Endometrial microvascular endothelial cells (primary cell): ENCODE data around the gene ZNF215. TPM values are rescaled to one million over a fixed set of nuclear protein-coding genes. Genes with fewer than 3 reads are reported as not detected.
"Not testable (repeated sequence)": the region's sequence is repeated elsewhere in the genome, so short reads cannot be mapped to it uniquely, and the experiment has no call there.

Source experiments
- in situ Hi-C: cut with HindIII; loops from 2 replicates; pipeline ENCODE4 v1.10.0; 2017; ENCODE audit warnings: low sequenced_read_pairs, low pct_unique_long_range_greater_than_20kb; ENCODE audit errors: inconsistent ontology term
- total RNA-seq: library from RNA; depleted of rRNA; stranded (reverse); fragments of >200 nt; gene quantifications from one replicate; pipeline ENCODE4 v1.2.3, GENCODE V29; 2015; ENCODE audit errors: inconsistent ontology term

Gene ZNF215
- total RNA-seq, 1 donor from 2014 or later: 4.9 TPM

DNA sequence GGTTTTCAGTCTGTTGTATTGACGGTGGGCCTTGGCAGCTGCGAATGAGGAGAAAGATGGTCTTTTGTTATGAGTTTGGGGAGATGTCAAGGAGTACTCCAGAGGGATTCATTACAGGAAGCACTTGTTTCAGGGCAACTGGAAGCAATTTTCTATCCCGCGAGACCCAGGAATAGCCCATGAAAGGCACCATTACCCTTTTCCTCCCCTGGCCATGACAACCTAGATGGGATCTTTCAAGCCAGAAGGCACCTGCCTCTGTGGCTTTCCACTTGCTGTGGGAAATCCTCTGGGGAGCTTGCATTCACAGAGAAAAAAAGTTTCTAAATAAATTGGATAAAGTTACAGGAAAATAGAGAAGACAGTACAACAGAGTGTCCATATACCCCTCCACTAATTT lies 2.7 kb downstream of the ZNF215 start:
- in situ Hi-C loops: no loop called here

GRCh38 chr11:6931146-6931713 lies 5.0 kb downstream of the ZNF215 start:
- in situ Hi-C loops: no loop called here

DNA sequence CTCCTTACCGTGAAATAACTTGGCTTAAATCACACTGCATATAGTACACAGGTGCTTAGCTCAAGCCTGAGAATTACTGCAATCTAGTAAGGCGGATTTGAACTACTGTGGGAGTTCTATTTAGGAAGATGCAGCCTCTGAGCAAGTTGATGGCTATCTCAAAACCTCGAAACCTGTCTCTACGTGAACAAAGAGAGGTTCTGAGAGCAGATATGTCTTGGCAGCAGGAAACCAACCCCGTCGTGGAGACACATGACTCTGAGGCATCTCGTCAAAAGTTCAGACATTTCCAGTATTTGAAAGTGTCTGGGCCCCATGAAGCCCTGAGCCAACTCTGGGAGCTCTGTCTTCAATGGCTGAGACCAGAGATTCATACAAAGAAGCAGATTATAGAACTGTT lies 5.9 kb downstream of the ZNF215 start:
- in situ Hi-C loops: no loop called here

DNA sequence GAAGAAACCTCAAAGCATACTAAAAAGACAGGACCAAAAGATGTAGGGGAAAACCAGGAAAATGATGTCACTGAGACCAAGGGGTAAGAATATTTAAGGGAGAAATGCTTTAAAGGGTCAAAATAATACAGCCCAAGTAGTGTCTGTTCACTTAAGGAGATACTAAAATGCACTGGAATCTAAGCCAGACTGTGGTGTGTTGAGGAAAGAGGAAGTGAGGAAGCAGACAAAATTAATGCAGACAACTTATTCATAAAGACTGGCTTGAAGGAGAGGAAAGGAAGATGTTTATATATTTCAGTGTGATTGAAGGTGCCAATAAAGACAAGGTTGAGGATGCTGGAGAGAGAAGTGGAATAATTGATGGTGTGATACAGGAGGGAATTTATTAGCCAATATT lies 15.7 kb downstream of the ZNF215 start:
- in situ Hi-C loops: no loop called here

GRCh38 chr11:6943131-6943530 lies 16.9 kb downstream of the ZNF215 start:
- in situ Hi-C loops: no loop called here

DNA sequence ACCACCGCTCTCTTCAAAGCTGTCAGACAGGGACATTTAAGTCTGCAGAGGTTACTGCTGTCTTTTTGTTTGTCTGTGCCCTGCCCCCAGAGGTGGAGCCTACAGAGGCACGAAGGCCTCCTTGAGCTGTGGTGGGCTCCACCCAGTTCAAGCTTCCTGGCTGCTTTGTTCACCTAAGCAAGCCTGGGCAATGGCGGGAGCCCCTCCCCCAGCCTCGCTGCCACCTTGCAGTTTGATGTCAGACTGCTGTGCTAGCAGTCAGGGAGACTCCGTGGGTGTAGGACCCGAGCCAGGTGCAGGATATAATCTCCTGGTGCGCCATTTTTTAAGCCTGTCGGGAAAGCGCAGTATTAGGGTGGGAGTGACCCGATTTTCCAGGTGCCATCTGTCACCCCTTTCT lies 28.0 kb downstream of the ZNF215 start:
- in situ Hi-C loops: not testable (repeated sequence)

DNA sequence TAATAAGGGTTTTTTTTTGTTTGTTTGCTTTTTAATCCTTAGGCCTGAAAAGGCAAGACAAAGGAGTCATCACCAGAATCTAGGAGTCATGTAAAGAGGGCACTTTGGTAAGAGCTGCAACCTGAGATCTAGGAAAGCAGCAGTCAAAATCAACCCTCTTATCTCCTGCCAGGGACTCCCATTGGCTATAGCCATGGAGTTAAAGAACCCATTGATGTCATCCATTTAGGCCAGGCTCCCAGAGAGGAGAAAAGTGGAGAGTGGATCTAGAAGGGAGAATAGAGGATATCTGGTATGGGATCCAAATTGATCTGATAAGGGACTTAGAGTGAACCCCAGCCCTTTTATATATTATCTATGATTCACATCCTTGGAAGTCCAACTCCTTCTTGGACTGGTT lies 35.9 kb downstream of the ZNF215 start:
- in situ Hi-C loops: no loop called here

GRCh38 chr11:6962673-6963072 lies 36.4 kb downstream of the ZNF215 start:
- in situ Hi-C loops: no loop called here

DNA sequence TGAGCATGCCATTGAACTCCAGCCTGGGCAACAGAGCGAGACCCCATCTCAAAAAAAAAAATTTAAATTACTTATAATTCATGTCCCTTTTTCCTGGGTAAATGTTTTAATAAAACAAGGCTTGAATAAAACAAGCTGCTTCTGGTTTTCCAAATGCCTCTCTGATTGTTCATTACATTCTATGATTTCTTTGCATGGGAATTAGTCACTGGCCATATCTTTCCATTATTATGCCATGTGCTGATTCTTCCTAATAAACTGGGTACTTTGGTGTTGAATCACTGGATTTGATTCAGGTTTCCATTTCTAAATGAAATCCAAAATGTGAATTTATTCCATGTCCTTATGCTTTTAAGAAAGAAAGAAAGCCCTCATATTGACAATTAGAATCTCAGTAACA lies 42.6 kb downstream of the ZNF215 start:
- in situ Hi-C loops: no loop called here

DNA sequence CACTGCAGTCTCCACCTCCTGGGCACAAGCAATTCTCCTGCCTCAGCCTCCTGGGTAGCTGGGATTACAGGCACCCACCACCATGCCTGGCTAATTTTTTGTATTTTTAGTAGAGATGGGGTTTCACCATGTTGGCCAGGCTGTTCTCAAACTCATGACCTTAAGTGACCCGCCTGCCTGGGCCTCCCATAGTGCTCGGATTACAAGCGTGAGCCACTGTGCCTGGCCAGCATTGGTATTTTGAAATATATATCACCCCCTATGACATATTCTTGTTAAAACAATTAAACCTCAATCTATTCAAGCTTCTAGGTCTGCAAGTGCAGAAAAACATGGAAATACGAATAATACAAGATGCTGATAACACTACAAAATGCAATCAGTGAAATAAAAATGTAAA lies 43.6 kb downstream of the ZNF215 start:
- in situ Hi-C loops: not testable (repeated sequence)

- in situ Hi-C loops: no loop called here
Observed at GRCh38 chr11:6979365-6979764, 53.1 kb downstream of the ZNF215 start.

GRCh38 chr11:6986487-6986886 lies 60.3 kb downstream of the ZNF215 start:
- in situ Hi-C loops: no loop called here

GRCh38 chr11:6988506-6988905 lies 62.3 kb downstream of the ZNF215 start:
- in situ Hi-C loops: no loop called here

DNA sequence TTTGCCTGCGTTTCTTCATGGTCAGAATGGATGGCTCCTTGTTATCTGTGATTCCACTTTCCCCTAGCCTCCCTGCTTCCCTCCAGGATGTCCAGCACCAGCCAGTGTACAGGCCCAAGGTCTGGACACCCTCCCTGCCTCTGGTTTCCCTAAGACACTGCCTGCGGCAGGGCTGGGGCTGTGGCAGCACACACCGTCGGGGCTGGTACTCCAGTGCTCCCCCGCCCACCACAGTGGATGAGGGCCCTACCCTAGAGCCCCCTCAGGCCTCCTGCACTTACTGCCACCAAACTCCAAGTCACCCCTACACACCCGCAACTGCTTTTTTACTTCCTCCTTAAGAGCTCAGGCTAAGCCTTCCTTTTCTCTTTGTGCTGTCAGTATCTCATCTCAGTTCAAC lies 65.0 kb downstream of the ZNF215 start:
- in situ Hi-C loops: no loop called here

DNA sequence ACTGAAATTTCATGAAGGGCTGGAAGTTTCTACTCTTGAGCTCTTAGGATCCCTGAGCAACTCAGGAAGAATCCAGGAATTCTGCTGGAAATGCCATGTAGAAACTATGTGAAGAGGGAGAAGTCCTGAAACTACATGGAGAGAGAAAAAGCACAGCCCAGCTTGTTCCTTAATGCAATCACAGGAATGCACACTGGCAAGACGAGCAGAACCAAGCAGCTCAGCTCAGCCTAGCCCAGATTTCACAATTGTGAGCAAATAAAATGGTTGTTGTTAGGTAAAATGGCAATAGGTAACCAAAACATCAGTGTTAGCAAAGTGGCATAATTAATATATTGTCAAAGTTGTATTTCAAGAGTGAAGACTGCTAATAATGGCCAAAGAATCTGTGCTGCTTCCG lies 65.8 kb downstream of the ZNF215 start:
- in situ Hi-C loops: no loop called here

DNA sequence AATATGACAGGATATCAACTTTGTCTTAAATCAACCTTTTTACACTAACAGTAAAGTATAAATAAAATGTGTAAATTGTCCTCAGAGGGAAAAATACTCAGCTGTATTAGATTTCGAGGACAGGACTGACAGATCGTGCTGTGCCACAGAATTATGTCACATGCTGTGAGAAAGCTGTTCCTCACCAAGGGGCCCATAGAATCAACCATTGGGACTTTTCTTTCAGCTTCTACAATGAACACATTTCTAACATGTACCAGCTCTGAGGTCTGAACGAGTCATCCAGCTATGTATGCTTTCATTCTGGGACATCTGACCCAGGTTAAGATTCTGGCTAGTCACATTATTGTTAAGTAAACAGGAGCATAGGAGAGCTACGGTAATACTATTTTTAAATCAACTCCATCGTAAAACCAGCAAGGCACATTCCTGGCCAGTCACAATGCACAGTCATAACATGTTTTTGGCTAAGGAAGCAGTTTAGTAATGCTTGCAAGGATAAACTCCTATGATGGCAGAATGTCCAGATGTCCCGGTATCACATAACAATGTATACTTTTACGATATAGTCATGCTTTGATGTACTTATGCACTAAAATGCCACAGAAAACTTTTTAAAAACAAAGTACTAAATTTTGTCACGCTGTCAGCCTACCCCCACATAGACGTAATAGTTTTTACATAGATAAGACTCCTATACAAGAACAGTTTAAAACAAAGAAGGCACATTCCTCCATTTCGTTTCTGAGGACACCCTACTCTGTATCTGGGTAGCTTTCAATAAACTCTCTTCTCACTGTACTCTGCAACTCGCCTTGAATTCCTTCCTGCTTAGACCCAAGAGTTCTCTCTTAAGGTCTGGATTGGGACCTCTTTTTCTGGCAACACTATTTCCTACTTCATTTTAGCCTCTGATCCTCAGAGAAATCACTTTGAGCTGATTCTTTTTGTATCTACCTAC lies 66.5 kb downstream of the ZNF215 start:
- in situ Hi-C loops: no loop called here

GRCh38 chr11:6995703-6996102 lies 69.5 kb downstream of the ZNF215 start:
- in situ Hi-C loops: no loop called here

DNA sequence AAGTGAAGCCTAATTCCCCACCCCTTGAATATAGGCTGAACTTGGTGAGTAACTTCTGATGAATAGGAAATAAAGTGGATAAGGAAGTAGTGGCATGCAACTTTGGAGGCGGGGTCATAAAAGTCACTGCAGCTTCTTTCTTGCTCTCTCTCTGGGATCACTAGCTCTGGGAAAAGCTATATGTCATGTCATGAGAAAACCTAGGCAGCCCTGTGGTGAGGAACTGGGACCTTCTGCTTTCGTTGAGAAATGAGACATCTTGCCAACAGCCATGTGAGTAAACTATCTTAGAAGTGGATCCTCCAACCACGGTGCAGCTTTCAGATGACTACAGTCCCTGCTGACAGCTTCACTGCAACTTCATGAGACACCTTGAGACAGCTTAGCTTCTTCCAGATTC lies 78.3 kb downstream of the ZNF215 start:
- in situ Hi-C loops: no loop called here
